Cardiac septum (tissue), 1 donor: ENCODE measurements around the gene KIAA0319L. TPM values are rescaled to one million over a fixed set of nuclear protein-coding genes. Genes with fewer than 3 reads are reported as not detected.
"Not testable (repeated sequence)": the region's sequence is repeated elsewhere in the genome, so short reads cannot be mapped to it uniquely, and the experiment has no call there.

Source experiments
- DNase-seq: peaks from one replicate; pipeline ENCODE4 v3.0.0-alpha.2; 2020; ENCODE audit warnings: low spot score
- intact Hi-C: fragments of 100-400 bp; cut with DNase I; formaldehyde crosslinking; loops from one replicate; pipeline ENCODE4 v1.14.0; 2022
- total RNA-seq: library from RNA; stranded (reverse); fragmentation: NEBNext Ultra II Directional; extraction: Animal tissue kit (Norgen Biotek cat#: 25700); gene quantifications from one replicate; pipeline ENCODE4 v1.2.1, GENCODE V29; 2021
- donor health status: DM: no; HTN: no; CAD: no.

KIAA0319L gene
- total RNA-seq, 1 donor from 2014 or later: 84.0 TPM

DNA sequence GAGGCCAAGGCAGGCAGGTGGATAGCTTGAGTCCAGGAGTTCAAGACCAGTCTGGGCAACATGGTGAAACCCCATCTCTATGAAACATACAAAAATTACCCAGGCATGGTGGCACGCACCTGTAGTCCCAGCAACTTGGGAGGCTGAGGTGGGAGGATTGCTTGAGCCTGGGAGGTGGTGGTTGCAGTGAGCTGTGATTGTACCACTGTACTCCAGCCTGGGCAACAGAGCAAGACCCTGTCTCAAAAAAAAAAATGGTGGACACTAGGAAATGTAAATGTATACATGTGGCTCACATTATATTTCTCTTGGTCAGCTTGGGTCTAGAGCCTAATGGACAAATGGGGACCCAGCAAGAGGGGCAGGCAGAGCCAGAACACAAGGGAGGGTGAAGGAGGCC lies 28.6 kb upstream of the KIAA0319L start:
- intact Hi-C loops: not testable (repeated sequence)
- peak; percentile 5 for DNase-seq

DNA sequence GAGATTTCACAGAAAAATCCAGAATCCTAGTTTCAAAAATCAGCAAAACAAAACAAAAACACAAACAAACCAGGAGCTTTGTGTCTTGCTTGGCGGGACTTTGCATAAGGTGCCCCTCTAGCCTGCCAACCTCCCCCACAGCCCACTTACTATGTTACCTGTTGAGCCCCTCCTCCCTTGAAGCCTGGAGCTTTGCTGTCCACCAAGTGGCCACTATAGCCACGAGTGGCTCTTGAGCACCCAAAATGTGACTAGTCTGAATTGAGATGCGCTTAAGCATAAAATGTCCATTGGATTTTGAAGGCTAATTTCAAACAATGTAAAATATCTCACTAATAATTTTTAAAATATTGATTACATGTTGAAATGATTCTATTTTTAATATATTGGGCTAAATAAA lies 28.1 kb upstream of the KIAA0319L start:
- intact Hi-C loops: no loop called here
- DNase-seq: peak; percentile 22

DNA sequence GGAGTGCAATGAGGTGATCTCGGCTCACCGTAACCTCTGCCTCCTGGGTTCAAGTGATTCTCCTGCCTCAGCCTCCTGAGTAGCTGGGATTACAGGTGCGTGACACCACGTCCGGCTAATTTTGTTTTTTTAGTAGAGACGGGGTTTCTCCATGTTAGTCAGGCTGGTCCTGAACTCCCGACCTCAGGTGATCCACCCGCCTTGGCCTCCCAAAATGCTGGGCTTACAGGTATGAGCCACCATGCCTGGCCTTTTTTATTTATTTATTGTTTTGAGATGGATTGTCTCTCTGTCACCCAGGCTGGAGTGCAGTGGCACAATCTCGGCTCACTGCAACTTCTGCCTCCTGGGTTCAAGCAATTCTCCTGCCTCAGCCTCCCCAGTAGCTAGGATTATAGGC lies 24.4 kb upstream of the KIAA0319L start:
- DNase-seq, intact Hi-C loops: not testable (repeated sequence)

DNA sequence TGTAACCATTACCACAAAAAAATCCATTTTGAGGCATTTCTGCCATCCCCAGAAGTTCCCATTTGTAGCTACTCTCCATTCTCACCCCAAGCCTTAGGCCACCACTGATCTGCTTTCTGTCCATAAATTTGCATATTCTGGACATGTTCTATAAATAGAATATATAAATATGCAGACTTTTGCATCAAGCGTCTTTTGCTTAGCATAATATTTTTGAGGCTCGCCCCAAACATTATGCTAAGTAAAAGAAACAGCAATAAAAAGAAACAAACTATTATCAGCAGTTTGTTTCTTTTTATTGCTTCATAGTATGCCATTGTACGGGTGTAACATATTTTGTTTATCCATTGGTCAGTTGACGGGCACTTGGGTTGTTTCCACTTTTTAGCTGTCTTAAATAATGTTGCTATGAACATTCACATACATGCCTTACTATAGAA lies 23.8 kb upstream of the KIAA0319L start:
- no peak for DNase-seq
- intact Hi-C loops: no loop called here

DNA sequence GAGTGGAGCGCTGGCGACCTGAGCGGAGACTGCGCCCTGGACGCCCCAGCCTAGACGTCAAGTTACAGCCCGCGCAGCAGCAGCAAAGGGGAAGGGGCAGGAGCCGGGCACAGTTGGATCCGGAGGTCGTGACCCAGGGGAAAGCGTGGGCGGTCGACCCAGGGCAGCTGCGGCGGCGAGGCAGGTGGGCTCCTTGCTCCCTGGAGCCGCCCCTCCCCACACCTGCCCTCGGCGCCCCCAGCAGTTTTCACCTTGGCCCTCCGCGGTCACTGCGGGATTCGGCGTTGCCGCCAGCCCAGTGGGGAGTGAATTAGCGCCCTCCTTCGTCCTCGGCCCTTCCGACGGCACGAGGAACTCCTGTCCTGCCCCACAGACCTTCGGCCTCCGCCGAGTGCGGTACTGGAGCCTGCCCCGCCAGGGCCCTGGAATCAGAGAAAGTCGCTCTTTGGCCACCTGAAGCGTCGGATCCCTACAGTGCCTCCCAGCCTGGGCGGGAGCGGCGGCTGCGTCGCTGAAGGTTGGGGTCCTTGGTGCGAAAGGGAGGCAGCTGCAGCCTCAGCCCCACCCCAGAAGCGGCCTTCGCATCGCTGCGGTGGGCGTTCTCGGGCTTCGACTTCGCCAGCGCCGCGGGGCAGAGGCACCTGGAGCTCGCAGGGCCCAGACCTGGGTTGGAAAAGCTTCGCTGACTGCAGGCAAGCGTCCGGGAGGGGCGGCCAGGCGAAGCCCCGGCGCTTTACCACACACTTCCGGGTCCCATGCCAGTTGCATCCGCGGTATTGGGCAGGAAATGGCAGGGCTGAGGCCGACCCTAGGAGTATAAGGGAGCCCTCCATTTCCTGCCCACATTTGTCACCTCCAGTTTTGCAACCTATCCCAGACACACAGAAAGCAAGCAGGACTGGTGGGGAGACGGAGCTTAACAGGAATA lies 20.1 kb upstream of the KIAA0319L start:
- DNase-seq: peak; percentile 80
- intact Hi-C loops: no loop called here

DNA sequence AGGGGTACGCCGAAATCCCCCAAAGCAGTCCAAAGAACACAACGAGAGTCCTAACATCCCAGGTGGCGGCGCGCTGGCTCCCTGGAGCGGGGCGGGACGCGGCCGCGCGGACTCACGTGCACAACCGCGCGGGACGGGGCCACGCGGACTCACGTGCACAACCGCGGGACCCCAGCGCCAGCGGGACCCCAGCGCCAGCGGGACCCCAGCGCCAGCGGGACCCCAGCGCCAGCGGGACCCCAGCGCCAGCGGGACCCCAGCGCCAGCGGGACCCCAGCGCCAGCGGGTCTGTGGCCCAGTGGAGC lies 19.5 kb upstream of the KIAA0319L start:
- intact Hi-C loops, DNase-seq: not testable (repeated sequence)

DNA sequence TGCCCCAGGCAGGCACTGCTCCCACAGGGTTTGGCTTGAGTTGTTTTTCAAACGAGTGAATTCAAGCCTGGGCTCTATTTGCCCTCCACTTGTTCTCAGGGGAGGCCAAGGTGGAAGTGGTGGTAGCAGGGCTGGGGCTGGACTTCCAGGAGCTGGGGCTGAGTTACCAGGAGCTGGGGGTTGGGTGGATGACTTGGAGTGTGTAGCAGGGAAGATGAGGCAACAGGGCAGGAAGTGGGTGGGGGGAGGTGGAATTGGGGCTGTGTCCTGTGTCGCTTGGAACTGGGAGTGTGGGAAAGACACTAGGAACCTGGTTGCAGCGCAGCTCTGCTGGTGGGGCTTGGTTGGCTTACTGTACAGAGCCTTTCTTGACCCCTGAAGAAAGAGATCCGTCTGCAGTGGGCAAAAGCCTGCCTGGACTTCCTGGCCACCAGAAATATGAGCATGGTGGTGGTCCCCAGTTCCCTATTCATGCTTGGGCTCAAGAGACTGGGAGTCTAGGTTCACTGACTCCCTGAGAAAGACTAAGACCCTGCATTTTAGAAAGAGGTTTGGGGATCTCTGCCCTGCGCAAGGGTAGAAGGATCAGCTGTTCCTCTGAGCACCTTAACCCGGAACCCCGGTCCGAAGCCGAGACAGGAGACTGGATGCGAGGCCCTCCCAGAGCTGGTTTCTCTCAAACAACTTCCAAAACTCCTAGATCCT lies 19.0 kb upstream of the KIAA0319L start:
- intact Hi-C loops: no loop called here

DNA sequence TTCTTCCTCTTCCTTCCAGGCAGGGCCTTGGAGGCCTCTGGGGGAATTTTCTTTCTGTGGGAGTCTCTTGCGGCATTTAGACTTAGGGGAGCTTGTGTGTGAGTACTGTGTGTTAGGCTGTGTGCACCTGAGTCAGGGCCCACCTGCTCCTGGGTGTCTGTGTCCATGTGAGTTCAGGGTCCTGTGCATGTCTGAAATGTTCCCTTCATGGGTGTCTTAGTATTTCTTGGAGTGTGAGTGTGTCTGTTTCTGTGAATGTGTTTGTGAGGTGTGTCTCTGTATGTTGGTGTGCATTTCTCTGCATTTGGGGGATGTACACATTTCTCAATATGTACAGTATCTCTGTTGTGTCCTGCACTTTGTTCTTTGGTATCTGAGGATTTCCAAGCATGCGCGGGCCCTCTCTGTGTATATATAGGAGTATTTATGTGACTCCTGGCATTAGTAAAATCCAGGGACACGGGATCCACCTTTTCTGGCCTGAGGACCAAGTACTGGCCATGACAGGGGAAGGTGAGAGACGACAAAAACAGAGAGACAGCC lies 18.3 kb upstream of the KIAA0319L start:
- no peak for DNase-seq
- intact Hi-C loops: no loop called here

More for the DNA sequence above, 19.0 kb upstream of the KIAA0319L start:
- DNase-seq: no peak

DNA sequence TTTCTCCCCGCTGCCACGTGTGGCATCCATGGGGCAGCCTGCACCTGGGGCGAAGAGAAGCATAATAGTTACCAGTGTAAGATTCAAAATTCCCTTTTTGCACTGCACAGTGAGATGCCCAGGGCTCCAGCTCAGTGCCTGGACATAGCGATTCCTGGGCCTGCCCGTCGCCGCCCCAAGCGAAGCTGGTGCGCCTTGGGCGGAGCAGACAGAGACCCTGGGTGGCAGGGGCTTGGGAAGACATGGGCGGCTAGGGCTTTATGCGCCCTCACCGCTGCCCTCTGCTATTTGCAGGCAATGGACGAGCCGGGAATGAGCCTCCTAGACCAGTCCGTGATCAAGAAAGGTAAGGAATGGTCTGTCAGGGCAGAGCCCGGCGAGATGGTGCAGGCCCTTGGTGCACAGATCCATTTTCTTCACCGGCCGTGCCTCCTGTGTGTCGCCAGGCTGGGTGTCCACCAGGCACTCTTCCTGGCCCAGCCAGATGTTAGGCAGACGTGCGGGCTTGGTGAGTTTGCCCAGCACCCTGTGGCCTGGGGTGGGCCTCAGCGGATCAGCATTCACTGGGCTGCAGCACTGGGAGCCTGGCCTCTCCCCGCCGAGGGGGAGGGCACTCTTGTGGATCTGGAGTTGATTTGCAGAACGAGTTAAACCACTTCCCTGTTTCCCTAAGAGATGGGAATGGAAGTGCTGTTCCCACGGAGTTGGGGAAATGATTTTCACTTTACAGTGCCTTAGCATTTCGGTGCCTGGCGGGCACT lies 17.6 kb upstream of the KIAA0319L start:
- intact Hi-C loops: no loop called here
- peak; percentile 9 for DNase-seq

DNA sequence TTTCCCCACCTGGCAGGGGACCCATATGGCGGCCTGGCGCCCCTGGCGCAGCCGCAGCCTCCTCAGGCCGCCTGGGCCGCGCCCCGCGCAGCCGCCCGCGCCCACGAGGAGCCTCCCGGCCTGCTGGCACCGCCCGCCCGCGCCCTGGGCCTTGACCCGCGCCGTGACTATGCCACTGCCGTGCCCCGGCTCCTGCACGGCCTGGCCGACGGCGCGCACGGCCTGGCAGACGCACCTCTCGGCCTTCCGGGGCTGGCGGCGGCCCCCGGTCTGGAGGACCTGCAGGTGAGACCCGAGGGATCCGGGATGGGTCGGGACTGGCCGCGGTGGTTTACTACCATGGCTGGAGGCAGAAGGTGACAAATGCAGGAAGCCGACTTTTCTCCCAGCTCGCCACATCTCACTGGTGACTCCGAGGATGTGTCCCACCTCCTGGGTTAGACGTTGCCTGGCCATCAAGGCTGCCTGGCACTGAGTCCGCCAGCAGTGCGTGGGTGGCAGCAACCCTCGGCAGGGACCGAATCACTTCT lies 17.0 kb upstream of the KIAA0319L start:
- intact Hi-C loops: no loop called here
- DNase-seq: peak; percentile 67

DNA sequence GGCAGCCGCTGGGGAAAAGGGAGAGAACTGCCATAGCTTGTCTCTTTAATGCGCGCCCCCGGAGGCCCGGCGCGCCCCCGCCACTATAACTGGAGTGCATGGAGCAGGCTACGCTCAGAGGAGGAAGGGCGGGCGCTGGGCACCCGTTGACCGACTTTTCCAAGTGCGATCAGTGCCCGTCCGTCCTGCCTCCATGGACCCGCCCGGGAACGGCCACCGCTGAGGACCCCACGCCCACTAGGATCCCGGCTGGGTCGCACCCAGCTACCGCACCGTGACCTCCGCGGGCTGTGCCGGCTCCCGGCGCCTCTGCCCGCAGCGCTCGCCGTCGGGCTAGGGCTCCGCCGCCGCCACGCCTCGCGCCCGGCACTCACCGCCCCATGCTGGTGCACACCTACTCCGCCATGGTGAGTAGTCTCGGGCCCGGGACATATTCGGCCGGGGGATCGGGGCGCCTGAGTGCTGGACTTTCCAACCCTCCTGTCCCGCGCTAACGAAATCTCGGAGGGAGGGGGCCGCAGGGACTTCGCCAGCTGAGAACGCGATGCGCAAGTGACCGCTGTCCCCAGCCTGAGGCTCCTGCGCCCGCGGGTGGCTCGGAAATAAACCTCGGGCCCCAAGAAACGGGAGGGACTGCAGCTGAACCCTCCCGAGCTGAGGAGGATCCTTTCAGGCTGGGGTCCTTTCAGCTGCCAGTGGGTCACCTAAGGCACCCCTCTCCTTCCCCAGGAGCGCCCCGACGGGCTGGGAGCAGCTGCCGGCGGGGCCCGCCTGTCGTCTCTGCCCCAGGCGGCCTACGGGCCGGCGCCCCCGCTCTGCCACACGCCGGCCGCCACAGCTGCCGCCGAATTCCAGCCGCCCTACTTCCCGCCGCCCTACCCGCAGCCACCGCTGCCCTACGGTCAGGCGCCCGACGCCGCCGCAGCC lies 16.3 kb upstream of the KIAA0319L start, which contains the start of gene TFAP2E:
Gene TFAP2E (plus strand): TSS at position 117 of the 927 bp plus-strand sequence. CDS start 264 bp downstream, at position 381.
- intact Hi-C loops: no loop called here
- DNase-seq: peak; percentile 67

DNA sequence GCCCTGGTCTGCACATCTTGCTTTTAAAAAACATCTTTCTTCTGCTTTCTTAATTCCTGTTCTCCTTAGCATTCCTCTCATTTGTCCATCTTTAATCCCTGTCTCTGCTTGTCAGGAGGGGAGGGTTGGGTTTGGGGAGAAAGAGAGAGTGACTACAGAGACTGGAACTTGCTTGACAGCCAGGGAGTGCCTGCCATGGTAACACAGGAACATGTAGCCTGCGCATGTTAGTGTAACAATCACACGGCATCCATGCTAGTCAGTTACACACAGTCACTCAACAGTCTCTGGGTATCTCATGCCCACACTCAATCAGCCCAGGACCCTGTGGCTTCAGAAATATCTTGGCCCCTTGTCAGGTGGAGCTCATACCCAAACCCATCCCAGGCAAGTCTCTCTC lies 15.1 kb upstream of the KIAA0319L start:
- intact Hi-C loops: no loop called here
- DNase-seq: peak; percentile 9

DNA sequence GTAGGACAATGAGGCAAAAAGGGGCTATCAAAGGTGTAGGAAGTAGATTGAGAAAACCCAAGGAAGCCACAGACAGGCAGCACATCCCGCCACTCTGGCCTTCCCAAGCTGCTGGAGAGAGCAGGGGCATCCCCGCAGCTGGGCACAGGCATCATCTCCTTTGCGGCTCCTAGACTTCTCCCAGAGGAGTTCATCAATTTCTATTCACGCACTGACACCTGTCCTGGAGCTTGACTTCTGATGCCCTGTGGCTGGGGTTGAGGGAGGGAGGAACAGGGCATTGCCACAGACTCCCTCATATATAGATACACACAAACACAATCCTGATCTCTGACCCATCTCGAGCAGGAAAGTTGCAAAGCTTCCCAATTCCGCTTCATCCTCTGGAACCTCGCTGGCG lies 14.1 kb upstream of the KIAA0319L start:
- intact Hi-C loops: no loop called here
- DNase-seq: peak; percentile 51

DNA sequence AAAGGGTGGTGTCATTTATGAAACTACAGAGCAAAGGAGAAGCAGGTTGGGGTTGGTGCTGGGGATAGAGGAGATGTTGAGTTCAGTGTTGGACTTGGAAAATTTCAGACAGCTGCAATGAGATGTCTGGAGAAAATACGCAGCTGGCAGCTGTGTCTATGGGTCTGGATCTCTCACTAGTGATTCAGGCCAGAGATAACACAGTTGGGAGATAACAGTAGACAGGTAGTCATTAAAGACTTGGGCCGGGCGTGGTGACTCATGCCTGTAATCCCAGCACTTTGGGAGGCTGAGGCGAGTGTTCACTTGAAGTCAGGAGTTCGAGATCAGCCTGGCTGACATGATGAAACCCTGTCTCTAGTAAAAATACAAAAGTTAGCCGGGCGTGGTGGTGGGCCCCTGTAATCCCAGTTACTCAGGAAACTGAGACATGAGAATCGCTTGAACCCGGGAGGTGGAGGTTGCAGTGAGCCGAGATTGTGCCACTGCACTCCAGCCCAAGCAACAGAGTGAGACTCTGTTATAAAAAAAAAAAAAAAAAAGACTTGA lies 13.5 kb upstream of the KIAA0319L start:
- intact Hi-C loops: no loop called here
- peak; percentile 38 for DNase-seq

DNA sequence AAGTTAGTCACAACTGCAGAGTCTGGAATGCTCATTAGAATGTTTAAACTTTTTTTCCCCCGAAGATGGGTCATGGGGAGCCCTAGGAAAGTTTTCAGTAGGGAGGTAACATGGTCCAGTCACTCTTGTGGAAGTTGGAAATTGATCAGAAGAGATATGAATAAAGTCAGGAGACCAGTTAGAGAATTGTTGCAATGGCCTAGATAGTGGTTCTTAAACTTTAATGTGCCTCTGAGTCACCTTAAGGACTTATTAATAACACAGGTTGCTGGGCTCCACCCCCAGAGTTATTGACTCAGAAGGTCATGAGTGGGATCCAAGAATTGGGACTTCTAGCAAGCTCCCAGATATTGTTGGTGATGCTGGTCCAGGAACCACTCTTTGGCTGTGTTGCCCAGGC lies 12.7 kb upstream of the KIAA0319L start:
- intact Hi-C loops: loop anchor here (1.0 to 2.0 kb wide), 2 partner anchors 157 to 205 kb away; no protein-coding TSS in a partner anchor
- peak; percentile 44 for DNase-seq

DNA sequence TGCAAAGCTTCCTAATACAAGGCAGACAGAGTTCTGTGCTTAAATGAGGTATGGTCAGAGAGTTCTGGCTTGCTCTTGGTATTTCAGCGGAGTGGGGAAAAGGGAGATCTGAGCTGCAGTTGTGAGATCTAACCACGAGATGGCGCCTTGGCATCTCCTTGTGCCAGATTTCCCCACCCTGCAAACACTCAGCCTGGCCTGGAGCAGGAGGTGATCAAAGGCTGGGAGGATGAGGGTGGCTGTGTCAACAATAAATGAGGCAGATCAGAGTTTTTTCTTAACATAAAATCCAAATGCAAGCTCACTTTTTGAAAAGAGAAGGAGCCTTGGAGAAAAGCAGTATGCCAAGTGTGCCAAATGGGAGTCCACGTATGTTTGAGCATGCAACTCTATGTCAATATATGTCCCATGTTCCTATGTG lies 11.8 kb upstream of the KIAA0319L start:
- DNase-seq: peak; percentile 75
- intact Hi-C loops: loop anchor here (1.0 to 2.0 kb wide), 2 partner anchors 158 to 206 kb away; no protein-coding TSS in a partner anchor

DNA sequence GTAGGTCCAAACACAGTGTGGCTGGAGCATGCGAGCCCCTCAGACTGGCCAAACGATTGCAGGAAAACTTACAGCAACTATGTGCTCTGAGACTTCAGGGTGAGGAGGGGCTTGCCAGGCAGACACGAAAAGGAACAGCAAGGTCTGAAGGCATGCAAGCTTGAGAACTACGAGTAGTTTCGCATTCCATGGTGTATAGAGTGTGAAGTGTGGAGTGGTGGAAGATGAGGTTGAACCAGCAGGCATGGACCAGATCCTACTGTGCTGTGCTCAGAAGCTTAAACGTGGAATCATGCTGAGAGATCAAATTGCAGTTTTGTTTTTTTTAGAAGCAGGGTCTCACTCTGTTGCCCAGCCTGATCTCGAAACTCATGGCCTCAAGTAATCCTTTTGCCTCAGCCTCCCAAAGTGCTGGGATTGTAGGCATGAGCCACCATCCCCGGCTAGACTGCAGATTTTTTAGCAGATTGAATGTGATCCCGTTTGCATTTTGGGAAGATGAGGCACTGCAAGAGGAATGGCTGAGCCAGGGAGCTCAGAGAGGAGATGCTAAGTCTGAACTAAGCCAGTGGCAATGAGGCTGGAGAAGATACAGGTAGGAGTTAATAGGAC lies 10.8 kb upstream of the KIAA0319L start:
- intact Hi-C loops: loop anchor here (2.0 kb wide), 1 partner anchor 207 kb away; no protein-coding TSS in a partner anchor
- DNase-seq: peak; percentile 31
